ENCODE measurements around the gene ACOX3. TPM values are rescaled to one million over a fixed set of nuclear protein-coding genes. Genes with fewer than 3 reads are reported as not detected.

ACOX3 gene
- total and polyA plus RNA-seq, 2 of the 8 experiments (the other 6 are each of a cell fraction or from before 2014, with no cell fraction given): 2.5 to 9.9 TPM

GRCh38 chr4:8422327-8422726, 18.2 kb downstream of the ACOX3 start:
- no peak overlapping the region for H4K5ac ChIP-seq (ENCODE audit: insufficient read length, low read depth, low read length)
- POLR2A ChIA-PET (ENCODE audit: partially characterized antibody): no interaction called here
- no peaks in the 10 kb centered on the region for H3K36me3 ChIP-seq (ENCODE audit: control insufficient read depth in 2 of 4, insufficient read depth in 4 of 4, low read length in 3 of 4)
- no peak overlapping the region for H3K9ac ChIP-seq (replicated peaks in 1 of 4; ENCODE audit: extremely low read depth in 1 of 4, low read depth in 3 of 4, low read length in 3 of 4)
- no peaks in the 10 kb centered on the region for H3K79me1 ChIP-seq (ENCODE audit: low read depth, low read length)
- no peak overlapping the region for H2AK5ac ChIP-seq (ENCODE audit: low read depth, low read length)
- no peak overlapping the region for H2BK12ac ChIP-seq (ENCODE audit: low read depth, low read length)
- peaks cover 0 to 2% of the 10 kb centered on the region in 2 experiments for H4K20me1 ChIP-seq (replicated peaks in 1 of 2; ENCODE audit: control insufficient read depth in 1 of 2, insufficient read depth in 2 of 2, low read length in 2 of 2)
- WGBS, 2 experiments (ENCODE audit: extremely low coverage in 1 of 2, insufficient coverage in 1 of 2, insufficient read length in 1 of 2, insufficient replicate concordance in 2 of 2, low coverage in 1 of 2, low lambda C conversion rate in 2 of 2, missing lambda C conversion rate in 1 of 2): 81% methylated on average over 4 of the region's 4 CpGs; no CpG with 5 or more reads in 1 of the 2 experiments
- no peak overlapping the region for H2BK20ac ChIP-seq (ENCODE audit: low read length)
- DNase-seq (ENCODE audit: low read depth in 1 of 2, low spot score in 2 of 2) (no peak), FAIRE-seq (no peak)
- H3K23ac ChIP-seq (ENCODE audit: insufficient read length): no peak overlapping the region
- no peaks in the 10 kb centered on the region for H3K9me3 ChIP-seq (ENCODE audit: insufficient read depth in 2 of 2, low read depth in 1 of 2, low read length in 1 of 2)
- H3K14ac ChIP-seq (ENCODE audit: insufficient read length): no peak overlapping the region
- H2AFZ ChIP-seq (ENCODE audit: low read length): no peak overlapping the region
- H2BK5ac ChIP-seq (ENCODE audit: low read depth, low read length): no peak overlapping the region
- H3K4ac ChIP-seq (replicated peaks; ENCODE audit: insufficient read length, low read depth, low read length): no peak overlapping the region
- no peak overlapping the region for H4K8ac ChIP-seq (ENCODE audit: extremely low read depth, insufficient read depth, low read length)
- no peaks in the 10 kb centered on the region for H3K79me2 ChIP-seq (ENCODE audit: control insufficient read depth in 1 of 2, insufficient read depth in 2 of 2, low read length in 2 of 2)
- no peak overlapping the region for H3K18ac ChIP-seq (ENCODE audit: extremely low read depth, low read length)
- no peak overlapping the region for H3K56ac ChIP-seq (replicated peaks; ENCODE audit: insufficient read length, low read depth, low read length)
- H3K27ac ChIP-seq (ENCODE audit: low read depth, low read length): no peak overlapping the region
- H3K4me1 ChIP-seq (replicated peaks in 1 of 4; ENCODE audit: control insufficient read depth in 3 of 4, insufficient read depth in 4 of 4, low read length in 3 of 4): no peaks in the 10 kb centered on the region
- no peak overlapping the region for H3K4me3 ChIP-seq (ENCODE audit: extremely low read depth in 1 of 4, insufficient read depth in 2 of 4, low read depth in 3 of 4, low read length in 4 of 4)
- no peak overlapping the region for H2BK120ac ChIP-seq (replicated peaks; ENCODE audit: low read depth, low read length)
- H4K91ac ChIP-seq (replicated peaks; ENCODE audit: insufficient read length, low read length): no peak overlapping the region
- TF ChIP-seq RFX5 (IDR thresholded peaks at IDR 0.05; ENCODE audit: borderline replicate concordance, low read depth, low read length) (no peak), NRF1 (IDR thresholded peaks at IDR 0.05; ENCODE audit: low read depth, low read length) (no peak), KDM4A (IDR thresholded peaks at IDR 0.05; ENCODE audit: low read depth, low read length, severe bottlenecking) (no peak), RNF2 (IDR thresholded peaks at IDR 0.05; ENCODE audit: borderline replicate concordance, low read depth, low read length, missing control alignments, poor library complexity, severe bottlenecking) (no peak), YY1 (IDR thresholded peaks at IDR 0.05; ENCODE audit: low read depth, low read length) (no peak), GTF2F1 (IDR thresholded peaks at IDR 0.05; ENCODE audit: borderline replicate concordance, low read depth, low read length) (no peak), ZNF274 (IDR thresholded peaks at IDR 0.05; ENCODE audit: borderline replicate concordance, extremely low read depth, low read length) (no peak), KDM5A (IDR thresholded peaks at IDR 0.05; ENCODE audit: low read length) (no peak), CBX8 (IDR thresholded peaks at IDR 0.05; ENCODE audit: borderline replicate concordance, low read depth, low read length) (no peak), SIX5 (IDR thresholded peaks at IDR 0.05; ENCODE audit: low read depth, low read length) (no peak)
- CTCF ChIA-PET (ENCODE audit: partially characterized antibody): no interaction called here
- H3K27me3 ChIP-seq (replicated peaks in 1 of 4; ENCODE audit: control insufficient read depth in 3 of 4, extremely low read depth in 1 of 4, insufficient read depth in 3 of 4, low read length in 3 of 4): no peaks in the 10 kb centered on the region; a peak in 1 of 7 replicates
- no peak overlapping the region for H2BK15ac ChIP-seq (ENCODE audit: low read length)
- no peak overlapping the region for H3K4me2 ChIP-seq (ENCODE audit: insufficient read depth in 1 of 2, low read depth in 2 of 2, low read length in 2 of 2)
- no peaks in the 10 kb centered on the region for H3K23me2 ChIP-seq (ENCODE audit: low read depth, low read length)
